ENCODE data around the gene PSAT1.

- TF ChIP-seq CTCF (IDR thresholded peaks at IDR 0.05) (no peak), POLR2A (IDR thresholded peaks at IDR 0.05) (no peak)
Measured at GRCh38 chr9:78370991-78371390, 74.1 kb downstream of the PSAT1 start.

All from thyroid gland (tissue), 4 donors.